Activated T-helper 2 cell treated with anti-CD3 and anti-CD28 coated beads, Interferon-gamma antibody, Interleukin-2, Interleukin-4, amounts not matched to agents 10 μg/mL and 5 μg/mL and 100 μg/mL, durations not matched to agents 14 hours and 24 hours and 36 hours (primary cell): ENCODE measurements around the gene SLC38A4. TPM values are rescaled to one million over a fixed set of nuclear protein-coding genes. Genes with fewer than 3 reads are reported as not detected.

Experiments
- DNase-seq: peaks from one replicate; pipeline ENCODE4 v3.0.0; 2021; ENCODE audit warnings: low spot score
- H3K27ac Mint-ChIP-seq: one replicate; pipeline ENCODE4 v1.8.0; 2021; ENCODE audit warnings: mixed read lengths
- H3K27me3 Mint-ChIP-seq: one replicate; pipeline ENCODE4 v1.8.0; 2021; ENCODE audit warnings: low read depth, mixed read lengths
- H3K36me3 Mint-ChIP-seq: one replicate; pipeline ENCODE4 v1.8.0; 2021; ENCODE audit warnings: low read depth, mixed read lengths
- H3K4me1 Mint-ChIP-seq: one replicate; pipeline ENCODE4 v1.8.0; 2021; ENCODE audit warnings: low read depth, mixed read lengths
- H3K4me3 Mint-ChIP-seq: one replicate; pipeline ENCODE4 v1.8.0; 2021; ENCODE audit warnings: low read depth, mild to moderate bottlenecking, moderate library complexity, mixed read lengths
- H3K9me3 Mint-ChIP-seq: one replicate; pipeline ENCODE4 v1.8.0; 2021; ENCODE audit warnings: mixed read lengths
- intact Hi-C: fragments of 100-400 bp; cut with micrococcal nuclease; formaldehyde crosslinking; loops from one replicate; pipeline ENCODE4 v1.15.1; 2023
- total RNA-seq: library from RNA; stranded (reverse); gene quantifications from 2 replicates; pipeline ENCODE4 v1.2.3, GENCODE V29; 2022

Gene SLC38A4
- total RNA-seq, 1 donor from 2014 or later = not detected

DNA sequence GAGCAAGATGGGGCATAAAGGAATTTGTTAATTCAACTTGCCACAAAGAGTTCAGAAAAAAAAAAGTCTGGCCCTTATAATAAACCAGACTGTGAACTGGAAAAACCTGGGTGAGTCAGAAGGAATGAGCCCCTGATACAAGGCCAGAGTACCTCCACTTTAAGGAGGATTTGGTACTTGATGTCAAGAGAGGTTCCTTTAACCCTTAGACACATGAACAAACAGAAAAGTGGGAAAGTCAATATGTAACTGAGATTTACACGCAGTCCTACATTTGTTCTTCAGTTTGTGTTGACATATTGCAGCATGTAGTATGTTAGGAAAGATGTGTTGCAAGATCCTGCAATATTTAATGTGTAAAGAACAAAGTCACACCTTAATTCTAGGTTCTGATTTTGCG, 14.2 kb upstream of the SLC38A4 start:
- intact Hi-C loops = no loop called here
- no peaks in the 10 kb centered on the region for H3K4me1 Mint-ChIP-seq
- H3K27me3 Mint-ChIP-seq = peaks cover 17% of the 10 kb centered on the region
- H3K9me3 Mint-ChIP-seq = no peaks in the 10 kb centered on the region
- no peak overlapping the region for H3K4me3 Mint-ChIP-seq
- DNase-seq = no peak
- H3K27ac Mint-ChIP-seq = no peak overlapping the region
- no peaks in the 10 kb centered on the region for H3K36me3 Mint-ChIP-seq

DNA sequence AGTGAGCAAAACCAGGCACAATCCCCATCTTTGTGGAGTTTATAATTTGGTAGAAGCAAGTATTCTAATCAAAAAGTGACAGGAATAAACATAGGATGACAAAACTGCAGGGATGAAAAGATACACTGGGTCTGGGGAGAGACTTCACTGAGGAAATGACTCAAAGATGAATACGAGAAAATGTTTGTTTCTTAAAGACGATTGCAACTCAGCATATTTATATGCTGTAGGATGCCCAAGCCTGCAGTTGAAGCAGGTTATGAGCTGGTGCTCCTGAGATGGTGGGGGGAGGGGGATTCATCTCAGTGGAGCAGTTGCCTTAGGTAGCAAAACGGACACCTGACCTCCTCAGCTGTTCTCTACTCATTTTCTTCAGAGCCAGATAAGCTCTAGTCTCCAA, 13.4 kb upstream of the SLC38A4 start:
- Mint-ChIP-seq H3K27ac (no peak overlapping the region), H3K9me3 (no peaks in the 10 kb centered on the region), H3K27me3 (peaks cover 21% of the 10 kb centered on the region), H3K4me3 (no peak overlapping the region), H3K4me1 (no peaks in the 10 kb centered on the region), H3K36me3 (no peaks in the 10 kb centered on the region)
- intact Hi-C loops = no loop called here
- no peak for DNase-seq

GRCh38 chr12:46835785-46836184, 10.0 kb upstream of the SLC38A4 start:
- Mint-ChIP-seq H3K4me1 (peaks cover 7% of the 10 kb centered on the region), H3K27me3 (peaks cover 48% of the 10 kb centered on the region), H3K9me3 (no peaks in the 10 kb centered on the region), H3K4me3 (no peak overlapping the region), H3K27ac (no peak overlapping the region), H3K36me3 (no peaks in the 10 kb centered on the region)
- no peak for DNase-seq
- intact Hi-C loops = no loop called here

DNA sequence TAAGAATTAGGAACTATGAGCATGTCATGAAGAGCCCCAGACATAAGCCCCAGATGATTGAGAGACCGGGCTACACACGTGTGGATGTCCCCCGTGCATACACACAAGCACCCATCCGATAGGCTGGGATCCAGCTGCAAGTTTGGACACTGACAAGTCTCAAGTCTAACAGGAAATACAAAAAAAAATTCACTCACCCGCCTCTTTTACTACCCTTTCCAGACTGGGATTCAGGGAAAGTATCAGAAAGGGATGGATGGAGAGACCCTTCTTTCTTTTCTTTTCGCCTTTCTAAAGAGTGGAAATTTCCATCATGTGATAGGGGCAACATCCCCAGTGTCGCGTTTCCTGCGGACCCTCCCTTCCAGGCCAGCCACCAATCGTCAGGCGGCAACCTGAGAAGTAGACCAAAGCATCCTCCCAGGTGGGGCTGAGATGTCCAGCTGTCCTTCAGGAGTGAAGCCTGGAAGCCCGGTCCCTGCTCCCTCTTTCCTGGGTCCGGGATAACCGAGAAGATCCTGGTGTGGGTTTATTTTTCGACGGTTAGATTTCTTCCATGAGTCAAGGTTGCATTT, 6.4 kb upstream of the SLC38A4 start:
- intact Hi-C loops = no loop called here
- Mint-ChIP-seq H3K4me1 (peaks cover 7% of the 10 kb centered on the region), H3K4me3 (no peak overlapping the region), H3K9me3 (no peaks in the 10 kb centered on the region), H3K27me3 (peaks cover 74% of the 10 kb centered on the region), H3K27ac (no peak overlapping the region), H3K36me3 (no peaks in the 10 kb centered on the region)
- DNase-seq = no peak

DNA sequence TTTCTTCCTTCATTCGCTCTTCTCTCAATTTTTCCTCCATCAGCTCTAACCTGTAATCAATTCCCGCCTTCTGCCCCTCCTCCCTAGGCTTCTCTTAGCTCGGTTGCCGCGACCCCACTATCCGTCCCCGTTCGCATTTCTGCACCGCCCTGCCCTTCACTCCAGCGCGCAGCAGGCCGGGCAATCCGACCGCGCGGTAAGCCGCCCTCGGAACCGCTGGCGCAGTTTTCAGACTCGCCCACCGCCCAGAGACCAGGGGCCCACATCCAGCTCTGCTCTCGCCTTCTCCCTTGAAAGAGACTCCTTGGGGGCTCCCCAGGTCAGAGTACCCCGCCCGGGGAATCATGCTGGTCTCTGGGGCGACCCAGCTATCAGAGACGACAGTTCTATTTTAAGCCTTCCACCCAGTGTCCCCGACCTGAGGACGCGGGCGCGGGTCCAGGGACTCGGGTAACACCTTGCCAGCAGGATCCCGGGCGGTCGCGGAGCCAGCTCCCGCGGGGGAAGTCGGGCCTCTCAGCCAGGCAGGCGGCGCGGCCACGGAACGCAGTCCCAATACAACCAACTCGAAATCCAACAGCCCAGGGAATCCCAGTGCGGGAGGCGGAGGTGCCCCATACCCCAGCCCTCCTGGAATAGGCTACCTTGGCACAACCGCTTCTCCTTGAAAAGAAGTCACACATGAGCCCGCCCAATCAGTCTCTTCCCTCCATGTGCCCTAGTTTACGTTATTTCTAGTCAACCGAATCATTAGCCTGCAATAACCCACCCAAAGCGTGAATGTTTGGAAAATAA, 5.7 kb upstream of the SLC38A4 start:
- no peak overlapping the region for H3K27ac Mint-ChIP-seq
- peaks cover 73% of the 10 kb centered on the region for H3K27me3 Mint-ChIP-seq
- no peak overlapping the region for H3K4me3 Mint-ChIP-seq
- H3K9me3 Mint-ChIP-seq = no peaks in the 10 kb centered on the region
- no peaks in the 10 kb centered on the region for H3K36me3 Mint-ChIP-seq
- intact Hi-C loops = no loop called here
- DNase-seq = no peak
- H3K4me1 Mint-ChIP-seq = peaks cover 7% of the 10 kb centered on the region

DNA sequence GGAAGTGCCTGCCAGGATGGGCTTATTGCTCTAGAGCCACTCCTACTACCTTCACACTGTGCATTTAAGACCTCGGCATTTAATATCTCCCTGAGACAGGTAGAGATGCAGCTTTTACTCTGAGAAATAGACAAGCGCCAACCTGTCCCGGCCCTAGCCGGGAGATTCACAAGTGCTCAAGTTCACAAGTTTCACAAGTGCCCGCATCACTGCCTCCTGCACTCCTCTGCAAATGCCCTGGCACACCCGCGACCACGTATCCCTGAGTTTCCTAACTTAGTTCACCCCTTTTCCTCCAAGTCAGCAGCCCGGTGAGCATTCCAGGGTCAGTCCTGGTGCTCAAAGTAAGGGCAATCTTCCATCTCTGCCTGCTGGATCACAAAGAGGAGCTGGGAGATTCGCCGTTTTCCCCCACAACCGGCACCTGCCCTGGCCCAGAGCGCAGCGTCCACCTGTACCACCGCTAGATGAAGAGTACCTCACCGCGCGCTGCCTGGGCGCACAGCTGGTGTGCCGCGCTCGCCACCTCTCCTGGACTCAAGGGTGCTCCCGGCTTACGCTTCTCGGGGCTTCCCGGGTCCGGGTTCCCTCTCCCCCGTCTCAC, 5.0 kb upstream of the SLC38A4 start:
- Mint-ChIP-seq H3K27me3 (peaks cover 71% of the 10 kb centered on the region), H3K27ac (no peak overlapping the region), H3K9me3 (no peaks in the 10 kb centered on the region), H3K4me3 (no peak overlapping the region), H3K36me3 (no peaks in the 10 kb centered on the region), H3K4me1 (peaks cover 7% of the 10 kb centered on the region)
- DNase-seq = no peak
- intact Hi-C loops = no loop called here

- Mint-ChIP-seq H3K4me1 (no peaks in the 10 kb centered on the region), H3K27ac (no peak overlapping the region), H3K9me3 (no peaks in the 10 kb centered on the region), H3K36me3 (no peaks in the 10 kb centered on the region), H3K4me3 (no peak overlapping the region), H3K27me3 (peaks cover 49% of the 10 kb centered on the region)
- intact Hi-C loops = no loop called here
- DNase-seq = no peak
These were observed 1.1 kb downstream of the SLC38A4 start for GRCh38 chr12:46824709-46825108.

DNA sequence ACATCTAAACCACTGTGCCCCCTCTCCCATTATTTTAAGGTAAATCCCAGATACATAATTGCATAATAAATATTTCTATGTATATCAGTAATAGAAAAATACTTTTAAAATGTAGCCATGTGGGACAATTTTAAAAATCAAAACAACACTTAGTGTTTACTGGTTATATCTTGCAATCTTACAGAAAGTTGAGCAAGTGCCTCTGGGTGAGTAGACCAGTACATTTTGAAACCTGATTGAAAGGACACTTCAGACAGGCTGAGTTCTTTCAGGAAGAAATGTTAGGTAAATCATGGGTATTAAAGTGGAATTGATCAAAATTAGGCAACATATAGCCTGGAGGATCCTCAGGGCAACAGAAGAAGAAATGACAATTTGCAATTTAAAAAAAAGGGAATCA, 7.2 kb downstream of the SLC38A4 start:
- Mint-ChIP-seq H3K27ac (no peak overlapping the region), H3K27me3 (peaks cover 19% of the 10 kb centered on the region), H3K9me3 (no peaks in the 10 kb centered on the region), H3K4me3 (no peak overlapping the region), H3K36me3 (no peaks in the 10 kb centered on the region), H3K4me1 (no peaks in the 10 kb centered on the region)
- no peak for DNase-seq
- intact Hi-C loops = no loop called here

- no peak overlapping the region for H3K27ac Mint-ChIP-seq
- no peaks in the 10 kb centered on the region for H3K36me3 Mint-ChIP-seq
- no peak overlapping the region for H3K4me3 Mint-ChIP-seq
- DNase-seq = no peak
- intact Hi-C loops = no loop called here
- H3K9me3 Mint-ChIP-seq = no peaks in the 10 kb centered on the region
- no peaks in the 10 kb centered on the region for H3K4me1 Mint-ChIP-seq
- H3K27me3 Mint-ChIP-seq = peaks cover 22% of the 10 kb centered on the region
These were observed 10.0 kb downstream of the SLC38A4 start for GRCh38 chr12:46815809-46816208.

GRCh38 chr12:46814143-46814542, 11.7 kb downstream of the SLC38A4 start:
- DNase-seq = no peak
- H3K36me3 Mint-ChIP-seq = no peaks in the 10 kb centered on the region
- H3K9me3 Mint-ChIP-seq = no peaks in the 10 kb centered on the region
- intact Hi-C loops = no loop called here
- no peak overlapping the region for H3K27ac Mint-ChIP-seq
- H3K4me3 Mint-ChIP-seq = no peak overlapping the region
- peaks cover 20% of the 10 kb centered on the region for H3K27me3 Mint-ChIP-seq
- no peaks in the 10 kb centered on the region for H3K4me1 Mint-ChIP-seq

DNA sequence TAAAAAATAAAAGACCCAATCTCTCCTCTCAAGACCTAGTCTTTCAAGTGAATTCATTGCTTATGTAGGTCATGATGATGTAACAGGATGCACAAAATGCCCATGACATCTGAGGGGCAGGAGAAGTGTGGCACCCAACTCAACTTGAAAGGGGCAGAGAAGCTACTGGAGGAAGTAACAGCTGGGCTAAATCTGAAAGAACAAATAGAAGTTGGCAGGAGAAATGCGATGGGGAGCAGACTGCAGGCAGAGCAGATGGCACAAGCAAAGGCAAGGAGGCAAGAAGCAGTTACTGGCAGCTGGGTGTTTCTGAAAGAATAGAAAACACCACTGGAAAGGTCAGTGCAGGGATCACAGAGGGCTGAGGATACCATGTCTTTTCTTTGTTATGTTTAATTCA, 14.6 kb downstream of the SLC38A4 start:
- no peak for DNase-seq
- no peaks in the 10 kb centered on the region for H3K4me1 Mint-ChIP-seq
- no peak overlapping the region for H3K27ac Mint-ChIP-seq
- intact Hi-C loops = no loop called here
- H3K36me3 Mint-ChIP-seq = no peaks in the 10 kb centered on the region
- no peak overlapping the region for H3K4me3 Mint-ChIP-seq
- no peaks in the 10 kb centered on the region for H3K9me3 Mint-ChIP-seq
- H3K27me3 Mint-ChIP-seq = peaks cover 29% of the 10 kb centered on the region

- no peaks in the 10 kb centered on the region for H3K9me3 Mint-ChIP-seq
- no peak overlapping the region for H3K4me3 Mint-ChIP-seq
- H3K27ac Mint-ChIP-seq = no peak overlapping the region
- DNase-seq = no peak
- H3K36me3 Mint-ChIP-seq = no peaks in the 10 kb centered on the region
- no peaks in the 10 kb centered on the region for H3K4me1 Mint-ChIP-seq
- peaks cover 31% of the 10 kb centered on the region for H3K27me3 Mint-ChIP-seq
- intact Hi-C loops = no loop called here
These were observed 16.7 kb downstream of the SLC38A4 start for GRCh38 chr12:46808955-46809697.

- H3K27ac Mint-ChIP-seq = no peak overlapping the region
- no peak overlapping the region for H3K4me3 Mint-ChIP-seq
- H3K36me3 Mint-ChIP-seq = no peaks in the 10 kb centered on the region
- peaks cover 30% of the 10 kb centered on the region for H3K27me3 Mint-ChIP-seq
- intact Hi-C loops = no loop called here
- H3K9me3 Mint-ChIP-seq = no peaks in the 10 kb centered on the region
- H3K4me1 Mint-ChIP-seq = no peaks in the 10 kb centered on the region
- DNase-seq = no peak
These were observed 17.5 kb downstream of the SLC38A4 start for GRCh38 chr12:46808317-46808716.
